ENCODE measurements around the gene RIPPLY1. TPM values are rescaled to one million over a fixed set of nuclear protein-coding genes. Genes with fewer than 3 reads are reported as not detected.

RIPPLY1 gene
- total RNA-seq, 2 experiments from 2014 or later = not detected

DNA sequence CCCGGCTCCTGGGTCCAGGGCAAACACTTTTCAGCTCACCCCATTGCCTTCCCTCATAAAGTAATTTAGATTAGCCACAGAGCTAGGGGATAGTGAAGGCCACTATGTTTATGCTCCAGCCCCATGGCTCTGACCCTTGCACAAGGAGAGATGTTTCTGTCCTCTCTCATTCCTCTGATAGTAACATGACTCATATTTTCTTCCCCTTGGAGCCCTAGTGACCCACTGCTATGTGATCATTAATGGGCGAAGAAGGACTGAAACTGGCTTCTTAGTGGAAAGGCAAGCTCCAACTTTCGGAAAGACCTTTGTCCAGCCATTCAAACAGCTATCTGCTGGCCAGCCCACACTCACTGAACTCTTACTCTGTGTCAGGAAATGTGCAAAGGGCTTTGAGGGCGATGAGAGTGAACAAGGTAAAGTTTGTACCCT, 29.4 kb upstream of the RIPPLY1 start:
- no peaks in the 10 kb centered on the region for H3K27me3 Mint-ChIP-seq
- ChIA-PET POLR2A (no interaction called here), CTCF (interaction anchor here (1.2 kb wide), 1 partner anchor 34 kb away, joined by 4 read pairs; no protein-coding TSS in a partner anchor)
- intact Hi-C loops (cut with micrococcal nuclease) = no loop called here
- DNase-seq (no peak), ATAC-seq (no peak)
- no peak overlapping the region for H3K4me3 Mint-ChIP-seq
- no peaks in the 10 kb centered on the region for H3K36me3 Mint-ChIP-seq (ENCODE audit: low read depth)
- TF ChIP-seq, protein P1, sequence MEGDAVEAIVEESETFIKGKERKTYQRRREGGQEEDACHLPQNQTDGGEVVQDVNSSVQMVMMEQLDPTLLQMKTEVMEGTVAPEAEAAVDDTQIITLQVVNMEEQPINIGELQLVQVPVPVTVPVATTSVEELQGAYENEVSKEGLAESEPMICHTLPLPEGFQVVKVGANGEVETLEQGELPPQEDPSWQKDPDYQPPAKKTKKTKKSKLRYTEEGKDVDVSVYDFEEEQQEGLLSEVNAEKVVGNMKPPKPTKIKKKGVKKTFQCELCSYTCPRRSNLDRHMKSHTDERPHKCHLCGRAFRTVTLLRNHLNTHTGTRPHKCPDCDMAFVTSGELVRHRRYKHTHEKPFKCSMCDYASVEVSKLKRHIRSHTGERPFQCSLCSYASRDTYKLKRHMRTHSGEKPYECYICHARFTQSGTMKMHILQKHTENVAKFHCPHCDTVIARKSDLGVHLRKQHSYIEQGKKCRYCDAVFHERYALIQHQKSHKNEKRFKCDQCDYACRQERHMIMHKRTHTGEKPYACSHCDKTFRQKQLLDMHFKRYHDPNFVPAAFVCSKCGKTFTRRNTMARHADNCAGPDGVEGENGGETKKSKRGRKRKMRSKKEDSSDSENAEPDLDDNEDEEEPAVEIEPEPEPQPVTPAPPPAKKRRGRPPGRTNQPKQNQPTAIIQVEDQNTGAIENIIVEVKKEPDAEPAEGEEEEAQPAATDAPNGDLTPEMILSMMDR (IDR thresholded peaks at IDR 0.05) = no peak
- H3K27ac Mint-ChIP-seq = no peak overlapping the region
- no peaks in the 10 kb centered on the region for H3K9me3 Mint-ChIP-seq
- no peaks in the 10 kb centered on the region for H3K4me1 Mint-ChIP-seq (ENCODE audit: low read depth)

DNA sequence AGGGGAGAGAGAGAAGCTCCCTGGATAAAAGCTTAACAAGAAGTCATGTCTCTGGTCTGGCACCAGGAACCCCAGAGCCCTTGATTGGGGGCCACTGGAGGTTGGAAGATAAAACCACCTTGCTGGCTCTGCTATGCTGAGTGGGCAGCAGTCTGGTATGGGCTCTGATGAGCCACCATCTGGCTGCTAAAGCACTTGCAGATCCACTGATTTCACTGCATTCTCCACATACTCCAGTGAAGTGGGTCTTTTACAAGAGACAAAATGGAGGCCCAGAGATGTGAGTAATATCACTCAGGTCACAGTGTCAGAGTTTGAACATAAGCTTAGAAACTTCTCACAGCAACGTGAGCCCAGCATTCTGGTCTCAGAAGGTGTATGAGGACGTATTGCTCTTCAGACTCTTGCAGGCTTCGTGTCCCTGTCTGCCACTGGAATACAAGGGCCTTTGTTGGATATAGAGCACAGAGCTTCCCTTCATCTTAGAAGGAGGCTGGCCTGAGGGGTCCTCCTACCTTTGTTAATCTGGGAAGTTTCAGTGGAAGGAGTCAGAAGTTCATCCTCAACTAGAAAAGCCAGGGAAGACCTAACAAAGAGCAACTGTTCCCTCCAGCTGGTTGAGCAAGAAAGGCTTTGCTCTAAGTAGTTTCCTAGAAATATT, 28.8 kb upstream of the RIPPLY1 start:
- H3K9me3 Mint-ChIP-seq = no peaks in the 10 kb centered on the region
- DNase-seq = no peak
- ChIA-PET CTCF (interaction anchor here (1.2 kb wide), 1 partner anchor 33 kb away, joined by 4 read pairs; no protein-coding TSS in a partner anchor), POLR2A (no interaction called here)
- ATAC-seq = no peak
- H3K36me3 Mint-ChIP-seq (ENCODE audit: low read depth) = no peaks in the 10 kb centered on the region
- intact Hi-C loops (cut with micrococcal nuclease) = no loop called here
- TF ChIP-seq, protein P1 (IDR thresholded peaks at IDR 0.05) = no peak
- H3K4me1 Mint-ChIP-seq (ENCODE audit: low read depth) = no peaks in the 10 kb centered on the region
- no peaks in the 10 kb centered on the region for H3K27me3 Mint-ChIP-seq
- H3K27ac Mint-ChIP-seq = no peak overlapping the region
- H3K4me3 Mint-ChIP-seq = no peak overlapping the region

DNA sequence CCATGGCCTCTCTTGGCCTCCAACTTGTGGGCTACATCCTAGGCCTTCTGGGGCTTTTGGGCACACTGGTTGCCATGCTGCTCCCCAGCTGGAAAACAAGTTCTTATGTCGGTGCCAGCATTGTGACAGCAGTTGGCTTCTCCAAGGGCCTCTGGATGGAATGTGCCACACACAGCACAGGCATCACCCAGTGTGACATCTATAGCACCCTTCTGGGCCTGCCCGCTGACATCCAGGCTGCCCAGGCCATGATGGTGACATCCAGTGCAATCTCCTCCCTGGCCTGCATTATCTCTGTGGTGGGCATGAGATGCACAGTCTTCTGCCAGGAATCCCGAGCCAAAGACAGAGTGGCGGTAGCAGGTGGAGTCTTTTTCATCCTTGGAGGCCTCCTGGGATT, 25.1 kb upstream of the RIPPLY1 start:
- H3K9me3 Mint-ChIP-seq = no peaks in the 10 kb centered on the region
- CTCF ChIA-PET = no interaction called here
- no peak for ATAC-seq
- no peaks in the 10 kb centered on the region for H3K27me3 Mint-ChIP-seq
- DNase-seq = no peak
- no peak overlapping the region for H3K27ac Mint-ChIP-seq
- TF ChIP-seq, protein P1 (IDR thresholded peaks at IDR 0.05) = no peak
- no peaks in the 10 kb centered on the region for H3K4me1 Mint-ChIP-seq (ENCODE audit: low read depth)
- POLR2A ChIA-PET = interaction anchor here (1.5 kb wide), 1 partner anchor 14 kb away, joined by 3 read pairs; no protein-coding TSS in a partner anchor
- H3K36me3 Mint-ChIP-seq (ENCODE audit: low read depth) = no peaks in the 10 kb centered on the region
- H3K4me3 Mint-ChIP-seq = no peak overlapping the region
- intact Hi-C loops (cut with micrococcal nuclease) = no loop called here

DNA sequence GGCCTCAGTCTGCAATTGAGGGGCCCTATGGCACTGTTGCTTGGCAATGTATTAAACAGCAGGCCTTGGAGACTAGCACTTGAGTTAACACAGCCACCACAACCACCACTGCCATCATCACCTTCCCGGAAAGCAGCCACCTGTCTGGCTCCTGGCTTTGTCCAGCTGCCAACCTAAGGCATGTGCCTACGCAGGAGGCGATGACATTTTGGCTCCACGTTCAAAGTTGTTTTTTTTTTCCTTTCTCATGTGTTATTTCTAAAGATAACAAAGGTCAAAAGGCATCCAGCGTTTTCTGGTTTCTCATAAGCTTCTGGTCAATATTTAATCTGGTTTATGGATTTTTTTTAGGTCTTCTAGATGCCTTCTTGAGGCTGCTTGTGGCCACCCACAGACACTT, 24.6 kb upstream of the RIPPLY1 start:
- POLR2A ChIA-PET = interaction anchor here (1.5 kb wide), 1 partner anchor 15 kb away, joined by 3 read pairs; no protein-coding TSS in a partner anchor
- Mint-ChIP-seq H3K4me3 (no peak overlapping the region), H3K4me1 (ENCODE audit: low read depth) (no peaks in the 10 kb centered on the region), H3K27ac (no peak overlapping the region), H3K9me3 (no peaks in the 10 kb centered on the region), H3K36me3 (ENCODE audit: low read depth) (no peaks in the 10 kb centered on the region), H3K27me3 (no peaks in the 10 kb centered on the region)
- TF ChIP-seq, protein P1 (IDR thresholded peaks at IDR 0.05) = no peak
- intact Hi-C loops (cut with micrococcal nuclease) = no loop called here
- DNase-seq (no peak), ATAC-seq (no peak)
- CTCF ChIA-PET = no interaction called here

DNA sequence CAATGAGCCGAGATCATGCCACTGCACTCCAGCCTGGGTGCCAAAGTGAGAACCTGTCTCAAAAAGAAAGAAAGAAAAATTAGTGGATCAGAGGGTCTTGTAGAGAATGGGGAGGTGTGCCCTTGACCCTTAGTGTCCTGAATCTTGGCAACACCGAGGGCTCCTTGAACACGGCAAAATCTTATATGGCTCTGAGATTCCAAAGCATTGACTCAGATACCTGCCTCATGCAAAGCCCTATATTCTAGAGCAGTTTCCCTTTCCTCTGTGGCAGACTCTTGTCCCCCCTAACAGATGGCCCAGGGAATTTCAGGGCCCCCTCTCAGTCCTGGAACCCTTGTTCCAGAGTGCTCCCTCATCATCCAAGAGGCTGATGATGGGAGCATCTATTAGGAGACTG, 23.9 kb upstream of the RIPPLY1 start:
- no peak for DNase-seq
- CTCF ChIA-PET = no interaction called here
- no peaks in the 10 kb centered on the region for H3K9me3 Mint-ChIP-seq
- TF ChIP-seq, protein P1 (IDR thresholded peaks at IDR 0.05) = no peak
- POLR2A ChIA-PET = no interaction called here
- no peaks in the 10 kb centered on the region for H3K4me1 Mint-ChIP-seq (ENCODE audit: low read depth)
- no peaks in the 10 kb centered on the region for H3K27me3 Mint-ChIP-seq
- H3K27ac Mint-ChIP-seq = no peak overlapping the region
- no peaks in the 10 kb centered on the region for H3K36me3 Mint-ChIP-seq (ENCODE audit: low read depth)
- no peak overlapping the region for H3K4me3 Mint-ChIP-seq
- ATAC-seq = no peak
- intact Hi-C loops (cut with micrococcal nuclease) = no loop called here

Measured in activated CD8-positive, alpha-beta T cell treated with anti-CD3 and anti-CD28 coated beads for 36 hours (primary cell).